ENCODE measurements around the gene IMMP1L. TPM values are rescaled to one million over a fixed set of nuclear protein-coding genes. Genes with fewer than 3 reads are reported as not detected.

The IMMP1L gene
- total RNA-seq, 1 donor from 2014 or later: 11.3 TPM

DNA sequence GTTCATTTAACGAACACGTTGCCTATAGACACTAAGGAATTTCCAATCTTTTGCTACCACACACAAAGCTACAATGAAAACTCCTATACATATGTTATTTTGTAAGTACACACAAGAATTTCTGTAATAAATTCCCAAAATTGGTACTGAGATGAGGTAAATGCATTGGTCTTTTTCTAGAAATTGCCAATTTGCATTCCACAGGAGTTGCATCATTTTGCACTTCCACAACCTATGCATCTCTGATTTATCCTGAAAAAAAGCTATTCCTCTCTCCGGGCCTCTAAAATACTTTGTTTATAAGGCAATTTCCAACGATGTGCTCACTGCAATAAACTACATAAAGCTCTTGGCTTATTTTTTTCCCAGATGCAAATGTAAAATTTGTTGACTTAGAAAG lies 24.9 kb downstream of the IMMP1L start:
- Histone ChIP-seq H3K4me3 (ENCODE audit: low read depth, low read length) (no peak overlapping the region), H3K36me3 (ENCODE audit: control insufficient read depth, insufficient read depth, low read length) (no peaks in the 10 kb centered on the region), H3K27me3 (ENCODE audit: control insufficient read depth, insufficient read depth, low read length) (no peaks in the 10 kb centered on the region)
- DNase-seq (ENCODE audit: low read depth) (no peak), FAIRE-seq (no peak)
- TF ChIP-seq, protein P1, sequence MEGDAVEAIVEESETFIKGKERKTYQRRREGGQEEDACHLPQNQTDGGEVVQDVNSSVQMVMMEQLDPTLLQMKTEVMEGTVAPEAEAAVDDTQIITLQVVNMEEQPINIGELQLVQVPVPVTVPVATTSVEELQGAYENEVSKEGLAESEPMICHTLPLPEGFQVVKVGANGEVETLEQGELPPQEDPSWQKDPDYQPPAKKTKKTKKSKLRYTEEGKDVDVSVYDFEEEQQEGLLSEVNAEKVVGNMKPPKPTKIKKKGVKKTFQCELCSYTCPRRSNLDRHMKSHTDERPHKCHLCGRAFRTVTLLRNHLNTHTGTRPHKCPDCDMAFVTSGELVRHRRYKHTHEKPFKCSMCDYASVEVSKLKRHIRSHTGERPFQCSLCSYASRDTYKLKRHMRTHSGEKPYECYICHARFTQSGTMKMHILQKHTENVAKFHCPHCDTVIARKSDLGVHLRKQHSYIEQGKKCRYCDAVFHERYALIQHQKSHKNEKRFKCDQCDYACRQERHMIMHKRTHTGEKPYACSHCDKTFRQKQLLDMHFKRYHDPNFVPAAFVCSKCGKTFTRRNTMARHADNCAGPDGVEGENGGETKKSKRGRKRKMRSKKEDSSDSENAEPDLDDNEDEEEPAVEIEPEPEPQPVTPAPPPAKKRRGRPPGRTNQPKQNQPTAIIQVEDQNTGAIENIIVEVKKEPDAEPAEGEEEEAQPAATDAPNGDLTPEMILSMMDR (IDR thresholded peaks at IDR 0.05; ENCODE audit: insufficient read depth, low read length, severe bottlenecking): no peak

DNA sequence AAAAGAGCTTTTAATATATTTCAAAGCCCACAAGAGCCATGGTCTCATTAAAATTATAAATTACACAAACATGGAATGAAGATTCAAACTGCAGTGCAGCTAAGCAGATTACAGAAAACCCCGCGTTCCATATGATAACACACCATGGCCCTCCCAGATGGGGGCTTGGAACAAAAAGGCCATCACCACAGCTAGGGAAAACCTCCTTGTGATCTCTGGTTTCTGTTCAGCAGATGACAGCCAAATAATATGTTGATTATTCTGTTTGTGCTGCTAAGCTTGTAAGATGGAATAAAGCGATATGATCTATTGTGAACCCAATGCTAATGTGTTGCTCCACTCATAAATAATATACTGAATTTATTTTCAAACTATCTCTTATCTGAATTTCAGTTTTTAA lies 28.5 kb downstream of the IMMP1L start:
- TF ChIP-seq, protein P1 (IDR thresholded peaks at IDR 0.05; ENCODE audit: insufficient read depth, low read length, severe bottlenecking): no peak
- no peak for DNase-seq (ENCODE audit: low read depth)
- H3K36me3 ChIP-seq (ENCODE audit: control insufficient read depth, insufficient read depth, low read length): no peaks in the 10 kb centered on the region
- H3K4me3 ChIP-seq (ENCODE audit: low read depth, low read length): no peak overlapping the region
- no peaks in the 10 kb centered on the region for H3K27me3 ChIP-seq (ENCODE audit: control insufficient read depth, insufficient read depth, low read length)
- no peak for FAIRE-seq

DNA sequence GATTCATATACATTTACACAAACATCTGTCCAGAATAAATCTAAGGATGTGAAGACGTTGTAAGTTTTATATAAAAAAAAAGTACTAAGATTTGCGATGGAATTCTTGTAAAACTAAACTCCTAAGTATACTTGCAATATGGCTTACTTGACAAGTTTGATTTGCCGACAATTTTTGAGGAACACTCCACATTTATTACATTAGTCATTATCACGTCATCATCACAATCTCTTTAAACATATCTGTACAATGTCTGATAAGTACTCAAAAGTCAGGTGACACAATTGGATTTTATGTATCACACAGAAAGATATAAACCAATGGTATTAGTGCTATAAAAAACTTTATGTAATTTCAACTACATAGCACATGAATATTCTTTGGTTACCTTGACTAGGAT lies 30.4 kb downstream of the IMMP1L start:
- FAIRE-seq (no peak), DNase-seq (ENCODE audit: low read depth) (no peak)
- Histone ChIP-seq H3K36me3 (ENCODE audit: control insufficient read depth, insufficient read depth, low read length) (no peaks in the 10 kb centered on the region), H3K27me3 (ENCODE audit: control insufficient read depth, insufficient read depth, low read length) (no peaks in the 10 kb centered on the region), H3K4me3 (ENCODE audit: low read depth, low read length) (no peak overlapping the region)
- TF ChIP-seq, protein P1 (IDR thresholded peaks at IDR 0.05; ENCODE audit: insufficient read depth, low read length, severe bottlenecking): no peak

DNA sequence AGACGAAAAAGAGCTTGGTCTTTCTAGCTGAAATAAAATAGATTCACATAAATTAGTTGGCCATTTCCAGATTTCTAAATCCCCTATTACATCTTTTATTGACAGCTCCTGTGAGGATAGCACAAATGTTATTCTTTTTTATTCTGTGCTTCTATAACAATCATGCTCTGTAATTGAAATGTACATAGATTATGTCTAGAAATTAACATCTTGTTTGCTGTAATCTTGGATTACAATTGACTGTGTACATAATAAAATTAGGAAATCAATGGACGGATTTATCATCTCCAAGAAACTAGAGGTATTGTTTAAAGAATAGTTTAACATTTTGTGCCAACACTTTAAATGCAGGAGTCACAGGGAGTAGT lies 31.2 kb downstream of the IMMP1L start:
- no peak for DNase-seq (ENCODE audit: low read depth)
- FAIRE-seq: no peak
- Histone ChIP-seq H3K4me3 (ENCODE audit: low read depth, low read length) (no peak overlapping the region), H3K27me3 (ENCODE audit: control insufficient read depth, insufficient read depth, low read length) (no peaks in the 10 kb centered on the region), H3K36me3 (ENCODE audit: control insufficient read depth, insufficient read depth, low read length) (no peaks in the 10 kb centered on the region)
- TF ChIP-seq, protein P1 (IDR thresholded peaks at IDR 0.05; ENCODE audit: insufficient read depth, low read length, severe bottlenecking): no peak

DNA sequence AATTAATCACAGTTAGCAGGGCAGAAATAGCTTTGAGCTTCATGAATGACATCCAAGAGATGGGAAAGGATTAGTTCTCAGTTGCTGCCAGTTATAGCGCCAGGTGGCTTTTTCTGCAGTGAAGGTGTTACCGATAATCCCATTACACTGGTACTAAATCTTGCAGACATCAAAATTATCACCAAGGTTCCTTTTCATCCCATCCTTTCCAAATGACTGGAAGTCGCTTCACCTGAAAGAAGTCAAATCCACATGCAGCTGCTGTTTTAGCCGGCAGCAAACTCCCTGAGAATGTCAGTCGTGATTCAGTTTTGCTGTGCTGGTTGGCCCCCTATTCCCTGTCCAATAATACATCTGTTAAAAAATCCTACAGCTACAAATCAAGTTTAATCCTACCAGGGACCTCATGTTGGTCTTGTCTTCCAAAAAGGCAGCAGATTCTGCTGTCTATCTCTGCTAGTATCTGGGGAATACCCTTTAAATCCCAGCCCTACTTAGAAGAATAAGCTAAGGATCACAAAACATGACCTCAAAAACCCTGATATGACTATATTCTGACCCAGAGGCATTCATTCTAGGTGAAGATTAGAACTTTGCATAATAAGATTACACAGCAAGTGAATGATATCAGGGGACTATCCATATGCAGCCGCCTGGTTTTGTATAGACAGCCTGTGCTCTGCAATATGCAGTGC lies 31.7 kb downstream of the IMMP1L start:
- H3K27me3 ChIP-seq (ENCODE audit: control insufficient read depth, insufficient read depth, low read length): no peaks in the 10 kb centered on the region
- DNase-seq (ENCODE audit: low read depth): no peak
- no peaks in the 10 kb centered on the region for H3K36me3 ChIP-seq (ENCODE audit: control insufficient read depth, insufficient read depth, low read length)
- TF ChIP-seq, protein P1 (IDR thresholded peaks at IDR 0.05; ENCODE audit: insufficient read depth, low read length, severe bottlenecking): no peak
- no peak overlapping the region for H3K4me3 ChIP-seq (ENCODE audit: low read depth, low read length)
- FAIRE-seq: no peak

DNA sequence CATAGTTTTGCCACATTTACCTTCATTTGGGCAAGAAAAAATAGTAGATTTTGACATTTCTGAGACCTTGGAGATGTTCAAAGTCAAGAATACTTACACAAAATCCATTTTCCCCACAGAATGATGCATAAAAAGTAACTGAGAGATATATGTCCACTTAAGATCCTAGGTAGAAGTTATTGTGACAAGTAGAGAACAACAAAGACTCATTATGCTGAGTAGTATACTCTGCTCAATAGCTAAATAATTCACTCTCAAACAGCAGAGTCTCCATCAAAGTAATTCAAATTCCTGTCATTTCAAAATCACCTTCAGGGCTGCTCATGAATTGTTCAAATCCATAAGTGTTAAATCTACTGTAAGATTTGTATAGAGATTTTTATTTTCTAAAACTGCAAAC lies 35.3 kb downstream of the IMMP1L start:
- H3K27me3 ChIP-seq (ENCODE audit: control insufficient read depth, insufficient read depth, low read length): no peaks in the 10 kb centered on the region
- FAIRE-seq (no peak), DNase-seq (ENCODE audit: low read depth) (no peak)
- TF ChIP-seq, protein P1 (IDR thresholded peaks at IDR 0.05; ENCODE audit: insufficient read depth, low read length, severe bottlenecking): no peak
- no peak overlapping the region for H3K4me3 ChIP-seq (ENCODE audit: low read depth, low read length)
- no peaks in the 10 kb centered on the region for H3K36me3 ChIP-seq (ENCODE audit: control insufficient read depth, insufficient read depth, low read length)

Data from bronchial epithelial cell (primary cell).